Fibroblast of peridontal ligament (primary cell): ENCODE data around the gene IRAK3.
A peak's percentile ranks its signal among the peaks of the same experiment; 100 is the strongest.
"Not testable (repeated sequence)": the region's sequence is repeated elsewhere in the genome, so short reads cannot be mapped to it uniquely, and the experiment has no call there.

ENCODE experiments used
- DNase-seq: peaks from one replicate; pipeline ENCODE4 v3.0.0-alpha.2; 2010; ENCODE audit errors: extremely low read depth

The IRAK3 gene

GRCh38 chr12:66210840-66211239 lies 21.8 kb downstream of the IRAK3 start:
- DNase-seq = peak; percentile 50

DNA sequence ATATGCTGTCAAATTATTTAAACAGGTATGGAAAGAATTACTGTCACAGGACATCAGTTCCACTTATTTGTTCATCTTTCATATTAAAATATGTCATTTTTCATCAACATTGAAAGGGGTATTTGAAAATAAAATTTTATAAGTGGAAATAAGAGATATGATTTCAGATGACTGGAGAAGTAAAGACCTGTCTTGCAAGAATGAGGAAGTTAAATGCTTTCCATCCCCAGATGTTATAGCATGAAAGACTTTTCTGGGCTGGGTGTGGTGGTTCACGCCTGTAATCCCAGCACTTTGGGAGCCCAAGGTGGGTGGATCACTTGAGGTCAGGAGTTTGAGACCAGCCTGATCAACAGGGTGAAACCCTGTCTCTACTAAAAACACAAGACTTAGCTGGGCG lies 22.6 kb downstream of the IRAK3 start:
- DNase-seq = not testable (repeated sequence)

- not testable (repeated sequence) for DNase-seq
These were observed 24.0 kb downstream of the IRAK3 start for GRCh38 chr12:66213011-66213410.

- DNase-seq = no peak
These were observed 28.4 kb downstream of the IRAK3 start for GRCh38 chr12:66217342-66217917.

- DNase-seq = no peak
These were observed 39.4 kb downstream of the IRAK3 start for GRCh38 chr12:66228462-66228861.

- no peak for DNase-seq
These were observed 43.2 kb downstream of the IRAK3 start for GRCh38 chr12:66232263-66232662.

DNA sequence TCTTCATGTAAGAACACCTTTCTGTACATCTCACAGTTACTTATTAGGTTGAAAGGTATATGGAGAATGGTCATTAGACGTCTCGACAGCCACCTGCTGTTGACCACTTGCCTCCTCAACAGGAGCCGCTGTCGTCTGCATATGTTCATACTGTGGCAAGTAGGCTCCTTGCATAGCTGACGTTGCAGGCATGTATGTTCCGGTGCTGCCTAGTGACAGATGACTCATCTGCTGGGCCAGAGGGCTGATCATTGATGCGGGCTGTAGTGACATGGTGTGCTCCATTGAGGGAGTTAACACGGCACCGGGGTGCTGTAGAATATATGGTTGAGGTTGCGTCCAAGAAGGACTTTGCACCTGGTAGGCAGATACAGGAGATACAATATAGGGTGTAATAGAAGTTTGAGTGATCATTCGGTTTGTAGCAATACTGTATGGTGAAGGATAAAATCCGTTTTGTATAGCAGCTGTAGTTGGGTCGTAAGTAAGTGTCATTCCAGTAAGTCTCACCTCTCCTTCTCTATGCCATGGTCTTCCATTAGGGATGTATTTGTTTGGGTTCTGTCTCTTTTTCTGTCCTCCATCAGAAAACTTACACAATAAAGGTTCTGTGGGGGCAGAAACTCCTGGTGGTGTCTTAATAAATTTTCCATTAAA lies 45.2 kb downstream of the IRAK3 start:
- not testable (repeated sequence) for DNase-seq

DNA sequence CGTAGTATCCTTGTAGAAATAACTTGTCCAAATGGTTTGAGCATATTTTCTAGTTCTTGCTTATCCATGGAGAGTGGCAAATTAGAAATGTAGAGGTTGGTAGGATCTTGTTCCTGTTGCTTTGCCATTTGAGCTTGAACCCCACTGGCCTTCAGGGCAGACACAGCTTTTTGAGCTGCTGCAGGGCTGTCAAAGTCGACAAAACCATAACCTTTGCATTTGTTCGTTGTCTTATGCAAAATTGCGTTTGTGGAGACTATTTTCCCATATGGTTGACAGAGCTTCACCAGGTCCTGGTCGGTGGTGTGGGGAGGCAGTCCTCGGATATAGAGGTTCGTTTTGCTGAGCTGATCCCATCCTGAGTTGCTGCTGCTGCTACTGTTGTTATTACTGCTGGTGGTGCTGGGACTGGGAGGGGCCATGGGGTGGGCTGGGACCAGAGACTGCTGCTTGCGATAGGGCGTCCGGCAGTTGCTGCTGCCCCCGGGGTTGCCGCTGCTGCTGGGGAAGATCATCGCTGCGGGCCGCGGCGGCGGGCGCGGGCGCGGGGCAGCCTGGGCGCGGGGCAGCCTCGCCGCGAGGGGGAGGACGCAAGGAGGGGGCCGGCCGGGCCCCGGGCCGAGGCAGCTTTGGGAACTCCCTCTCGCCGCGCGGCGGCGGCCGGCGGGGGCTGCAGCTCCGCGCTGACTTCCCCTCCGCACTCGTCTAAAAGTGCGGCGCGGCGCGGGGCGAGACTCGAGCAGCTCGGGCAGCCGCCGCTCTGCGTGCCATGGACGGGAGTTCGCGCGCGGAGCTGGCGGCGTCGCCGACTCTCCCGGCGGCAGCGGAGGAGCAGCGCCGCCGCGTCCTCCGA lies 46.0 kb downstream of the IRAK3 start:
- peak; percentile 27 for DNase-seq

GRCh38 chr12:66235626-66236281 lies 46.7 kb downstream of the IRAK3 start:
- DNase-seq = peak; percentile 24

DNA sequence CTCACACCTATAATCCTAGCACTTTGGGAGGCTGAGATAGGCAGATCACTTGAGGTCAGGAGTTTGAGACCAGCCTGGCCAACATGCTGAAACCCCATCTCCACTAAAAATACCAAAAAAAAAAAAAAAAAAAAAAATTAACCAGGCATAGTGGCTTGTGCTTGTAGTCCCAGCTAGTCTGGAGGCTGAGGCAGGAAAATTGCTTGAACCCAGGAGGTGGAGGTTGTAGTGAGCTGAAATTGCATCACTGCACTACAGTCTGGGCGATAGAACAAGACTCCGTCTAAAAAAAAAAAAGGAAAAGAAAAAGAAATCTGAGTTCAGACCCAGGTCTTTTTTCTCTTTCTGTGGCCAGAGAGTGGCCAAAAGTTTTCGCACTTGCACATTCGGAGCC lies 47.3 kb downstream of the IRAK3 start:
- DNase-seq = not testable (repeated sequence)

GRCh38 chr12:66236969-66237368 lies 48.0 kb downstream of the IRAK3 start:
- DNase-seq = no peak

DNA sequence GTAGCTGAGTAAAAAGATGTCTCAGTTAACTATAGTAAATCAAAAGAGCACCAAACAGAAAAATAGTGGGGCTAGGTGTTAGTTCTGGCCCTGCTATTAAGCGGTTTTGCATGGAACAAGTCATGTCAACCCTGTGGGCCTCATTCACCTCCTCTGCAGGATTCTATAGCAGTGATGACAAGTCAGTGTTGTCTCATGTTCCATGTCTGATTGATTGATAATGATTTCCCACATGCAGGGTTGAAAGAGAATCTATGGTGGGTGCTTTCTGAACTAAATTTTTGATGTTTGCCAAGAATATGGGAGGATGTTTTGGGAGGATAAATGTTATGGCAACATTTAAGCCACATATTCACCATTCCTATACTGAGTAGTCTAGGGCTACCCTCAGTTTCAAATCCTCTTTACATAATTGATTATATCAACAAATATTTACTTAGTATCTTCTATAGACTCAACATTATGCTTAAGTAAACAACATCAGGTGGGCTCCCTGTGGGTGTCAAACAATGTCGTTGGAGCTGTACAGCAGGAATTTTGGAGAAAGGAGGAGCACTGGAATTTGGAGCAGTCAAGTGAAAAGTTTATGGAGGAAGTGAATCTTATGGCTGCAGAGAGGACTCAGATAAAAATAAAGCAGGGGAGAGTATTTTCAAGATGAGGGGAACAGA lies 48.6 kb downstream of the IRAK3 start:
- no peak for DNase-seq

- DNase-seq = no peak
These were observed 50.3 kb downstream of the IRAK3 start for GRCh38 chr12:66239295-66239694.

DNA sequence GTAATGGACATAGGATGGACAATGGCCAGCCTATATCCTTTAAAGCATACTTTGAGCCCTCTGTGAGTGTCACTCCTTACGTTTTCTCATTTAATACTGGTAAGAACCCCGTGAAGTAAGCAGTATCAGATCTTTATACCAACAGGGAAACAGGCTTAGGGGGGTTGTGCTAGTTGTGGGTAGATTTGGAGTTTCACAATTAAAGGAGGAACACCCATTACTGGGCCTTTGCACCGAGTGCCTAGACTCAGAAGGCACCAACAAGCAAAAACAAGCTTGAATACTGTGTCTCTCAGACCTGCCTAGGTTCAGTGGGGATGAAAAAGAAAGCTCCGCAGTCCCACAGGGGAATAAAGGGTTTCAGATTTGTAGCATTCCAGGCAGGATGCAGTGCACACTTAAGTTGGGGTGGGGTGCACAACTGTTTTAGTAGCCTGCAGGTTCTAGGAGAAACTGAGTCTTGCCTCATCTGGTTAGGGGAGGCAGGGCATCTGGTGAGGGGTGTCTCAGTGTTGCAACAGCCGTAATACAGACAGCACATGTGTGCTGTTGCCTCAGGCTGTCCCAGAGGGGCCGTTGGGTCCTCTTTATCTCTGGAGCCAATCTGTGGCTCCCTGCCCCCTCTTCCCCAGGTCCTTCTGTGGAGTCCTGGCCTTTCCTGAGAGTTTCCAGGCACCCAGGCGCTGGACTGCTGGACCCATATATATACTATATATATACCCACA lies 51.2 kb downstream of the IRAK3 start:
- no peak for DNase-seq

DNA sequence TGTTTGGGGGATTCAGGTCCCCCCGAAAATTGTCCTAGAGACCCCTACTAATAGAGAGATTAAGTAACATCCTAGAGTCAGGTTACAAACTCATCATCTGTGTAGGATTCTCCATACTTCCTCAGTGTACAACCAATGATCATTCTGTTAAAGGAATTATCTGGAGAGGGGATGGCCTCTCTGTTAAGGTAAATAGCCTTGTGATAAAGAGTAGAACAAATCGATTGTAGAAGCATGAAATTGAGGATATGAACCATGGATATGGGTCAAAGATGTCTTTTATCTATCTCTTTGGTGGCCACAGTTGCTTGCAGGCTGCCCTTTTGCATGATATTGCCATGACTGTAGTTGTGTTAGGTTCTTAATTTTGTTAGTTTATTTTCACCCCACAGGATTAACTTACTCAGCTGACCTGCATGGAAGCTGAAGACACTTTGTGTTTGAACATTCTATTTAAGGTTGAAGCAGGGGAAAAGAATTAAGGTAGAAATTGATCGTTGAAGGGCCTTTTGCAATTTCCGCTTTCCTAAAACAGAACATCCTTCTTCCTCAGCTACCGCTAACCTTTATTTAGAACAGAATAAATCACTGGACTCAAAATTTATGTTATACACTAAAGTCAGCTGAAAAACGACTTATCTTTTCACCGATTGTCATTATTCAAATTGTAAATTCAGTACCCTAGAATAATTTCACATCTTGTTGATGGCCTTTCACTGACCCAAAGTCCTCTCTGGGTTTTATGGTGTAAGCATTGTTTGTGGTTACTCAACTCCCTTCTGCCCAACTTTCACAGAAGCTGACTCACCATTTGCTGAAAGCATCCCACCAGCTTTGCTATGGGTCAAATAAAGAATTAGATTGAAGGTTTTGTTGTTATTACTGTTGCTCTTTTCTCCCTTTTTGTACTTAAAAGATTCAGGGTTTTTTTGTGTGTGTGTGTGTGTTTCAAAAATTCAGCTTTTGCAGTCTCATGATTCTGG lies 52.3 kb downstream of the IRAK3 start:
- peak; percentile 93 for DNase-seq

DNA sequence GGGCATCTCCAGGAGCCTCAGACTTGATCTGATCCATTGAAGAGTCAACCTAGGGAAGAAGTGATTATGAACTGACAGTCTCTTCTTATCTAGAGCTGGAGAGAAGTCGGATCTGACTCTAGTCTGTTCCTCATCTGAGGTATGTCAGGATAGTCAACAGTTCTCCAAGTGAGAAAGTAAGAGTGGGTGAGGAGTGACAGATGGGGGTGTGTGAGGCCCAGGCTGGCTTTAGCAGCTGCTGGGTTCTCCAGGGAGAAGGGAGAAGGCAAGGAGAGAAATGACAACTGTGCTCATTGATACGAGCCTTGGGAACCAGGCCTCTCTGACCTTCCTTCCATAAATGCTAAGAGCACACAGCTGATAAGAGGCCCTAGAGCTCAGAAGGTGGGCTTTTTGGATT lies 53.3 kb downstream of the IRAK3 start:
- no peak for DNase-seq

DNA sequence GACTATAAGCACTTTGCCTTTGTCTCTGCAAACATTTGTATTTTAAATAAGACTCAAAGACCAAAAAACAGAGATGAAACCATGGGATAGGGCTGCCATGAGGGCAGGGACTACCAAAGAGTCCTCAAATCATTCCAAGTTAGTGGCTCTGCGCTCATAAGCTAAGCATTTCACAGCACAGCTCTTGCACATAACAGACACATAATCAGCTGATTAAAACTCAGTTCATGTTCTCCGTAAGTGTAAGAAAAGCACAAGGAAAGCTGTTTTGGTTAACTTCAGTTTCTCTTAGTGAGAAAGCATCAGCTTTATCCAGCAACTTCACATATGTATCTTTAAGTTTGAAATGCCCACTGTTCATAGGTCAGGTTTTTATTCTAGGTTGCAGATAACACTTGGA lies 54.9 kb downstream of the IRAK3 start:
- no peak for DNase-seq

- DNase-seq = no peak
These were observed 55.4 kb downstream of the IRAK3 start for GRCh38 chr12:66244446-66244845.

GRCh38 chr12:66247741-66248140 lies 58.7 kb downstream of the IRAK3 start:
- no peak for DNase-seq

- DNase-seq = no peak
These were observed 62.0 kb downstream of the IRAK3 start for GRCh38 chr12:66251049-66251448.
